Activated T-cell treated with anti-CD3 and anti-CD28 coated beads, Interleukin-2, amount 50 U/mL, for 72 hours (primary cell): ENCODE measurements around the gene CFAP299. TPM values are rescaled to one million over a fixed set of nuclear protein-coding genes. Genes with fewer than 3 reads are reported as not detected.

Experiments
- ATAC-seq, 2 donors: fragments of 150-1000 bp; cut with Tn5 transposase; replicated peaks in 1 of 2; 2 replicates each; pipeline ENCODE4 v1.10.0; 2021; ENCODE audit warnings: moderate library complexity in 2 of 2, mild to moderate bottlenecking in 1 of 2
- DNase-seq, 2 donors: peaks; one replicate each; pipeline ENCODE4 v3.0.0; 2021 to 2022; ENCODE audit warnings: mixed read lengths in 1 of 2
- H3K27ac Mint-ChIP-seq: one replicate; pipeline ENCODE4 v1.8.0; 2022; ENCODE audit warnings: mild to moderate bottlenecking, moderate library complexity, mixed read lengths
- H3K27me3 Mint-ChIP-seq: one replicate; pipeline ENCODE4 v1.8.0; 2022; ENCODE audit warnings: low read depth, mixed read lengths
- H3K36me3 Mint-ChIP-seq, 2 donors: one replicate each; pipeline ENCODE4 v1.8.0; 2022; ENCODE audit warnings: mixed read lengths in 2 of 2, mild to moderate bottlenecking in 1 of 2; ENCODE audit not compliant: insufficient read depth in 2 of 2
- H3K4me1 Mint-ChIP-seq: one replicate; pipeline ENCODE4 v1.8.0; 2022; ENCODE audit warnings: low read depth, mixed read lengths
- H3K4me3 Mint-ChIP-seq, 2 donors: one replicate each; pipeline ENCODE4 v1.8.0; 2022; ENCODE audit warnings: mild to moderate bottlenecking in 2 of 2, mixed read lengths in 2 of 2, moderate library complexity in 2 of 2
- H3K9me3 Mint-ChIP-seq, 2 donors: one replicate each; pipeline ENCODE4 v1.8.0; 2022; ENCODE audit warnings: mixed read lengths in 2 of 2
- total RNA-seq, 2 donors: library from RNA; stranded (reverse); gene quantifications; one replicate each; pipeline ENCODE4 v1.2.3, GENCODE V29; 2022

CFAP299 gene
- total RNA-seq, 2 donors from 2014 or later = not detected

GRCh38 chr4:80385397-80386280 lies 50.1 kb downstream of the CFAP299 start:
- H3K27ac Mint-ChIP-seq = no peak overlapping the region
- no peaks in the 10 kb centered on the region for H3K4me1 Mint-ChIP-seq
- H3K4me3 Mint-ChIP-seq = no peak overlapping the region
- DNase-seq (no peak), ATAC-seq (no peak)
- H3K9me3 Mint-ChIP-seq = peaks cover 3 to 8% of the 10 kb centered on the region in 2 donors
- peaks cover 0 to 2% of the 10 kb centered on the region in 2 donors for H3K36me3 Mint-ChIP-seq
- H3K27me3 Mint-ChIP-seq = no peaks in the 10 kb centered on the region

- no peak overlapping the region for H3K27ac Mint-ChIP-seq
Measured at GRCh38 chr4:80386281-80386886, 50.9 kb downstream of the CFAP299 start.

GRCh38 chr4:80387390-80388283 lies 52.1 kb downstream of the CFAP299 start:
- H3K4me1 Mint-ChIP-seq = no peaks in the 10 kb centered on the region
- no peak for DNase-seq
- H3K4me3 Mint-ChIP-seq = no peak overlapping the region
- no peak overlapping the region for H3K27ac Mint-ChIP-seq
- H3K9me3 Mint-ChIP-seq = peaks cover 0 to 1% of the 10 kb centered on the region in 2 donors
- no peak for ATAC-seq
- no peaks in the 10 kb centered on the region for H3K27me3 Mint-ChIP-seq
- no peaks in the 10 kb centered on the region for H3K36me3 Mint-ChIP-seq

More at GRCh38 chr4:80386281-80386886, 50.9 kb downstream of the CFAP299 start:
- H3K27me3 Mint-ChIP-seq = no peaks in the 10 kb centered on the region
- no peak overlapping the region for H3K4me3 Mint-ChIP-seq
- no peaks in the 10 kb centered on the region for H3K4me1 Mint-ChIP-seq
- peaks cover 0 to 2% of the 10 kb centered on the region in 2 donors for H3K36me3 Mint-ChIP-seq
- no peak for ATAC-seq
- DNase-seq = no peak
- peaks cover 0 to 5% of the 10 kb centered on the region in 2 donors for H3K9me3 Mint-ChIP-seq

- DNase-seq = no peak
- no peaks in the 10 kb centered on the region for H3K36me3 Mint-ChIP-seq
- H3K27me3 Mint-ChIP-seq = no peaks in the 10 kb centered on the region
- no peaks in the 10 kb centered on the region for H3K4me1 Mint-ChIP-seq
- H3K4me3 Mint-ChIP-seq = no peak overlapping the region
- no peak overlapping the region for H3K27ac Mint-ChIP-seq
- ATAC-seq = no peak
- H3K9me3 Mint-ChIP-seq = peaks cover 0 to 1% of the 10 kb centered on the region in 2 donors
Measured at GRCh38 chr4:80388284-80388607, 52.7 kb downstream of the CFAP299 start.

- H3K4me1 Mint-ChIP-seq = peaks cover 10% of the 10 kb centered on the region
- no peak for DNase-seq
- ATAC-seq = no peak
- H3K4me3 Mint-ChIP-seq = no peak overlapping the region
- no peak overlapping the region for H3K27ac Mint-ChIP-seq
- H3K9me3 Mint-ChIP-seq = peaks cover 1 to 2% of the 10 kb centered on the region in 2 donors
- peaks cover 1 to 3% of the 10 kb centered on the region in 2 donors for H3K36me3 Mint-ChIP-seq
- H3K27me3 Mint-ChIP-seq = no peaks in the 10 kb centered on the region
Measured at GRCh38 chr4:80390178-80390577, 54.6 kb downstream of the CFAP299 start.

GRCh38 chr4:80393246-80393969 lies 57.9 kb downstream of the CFAP299 start:
- H3K27me3 Mint-ChIP-seq = no peaks in the 10 kb centered on the region
- peaks cover 3% of the 10 kb centered on the region in 2 donors for H3K36me3 Mint-ChIP-seq
- peaks cover 10% of the 10 kb centered on the region for H3K4me1 Mint-ChIP-seq
- DNase-seq (peak; percentile 36 to 46), ATAC-seq (peak; percentile 99)
- no peak overlapping the region for H3K4me3 Mint-ChIP-seq
- peak overlapping the region; percentile 36 for H3K27ac Mint-ChIP-seq
- H3K9me3 Mint-ChIP-seq = peaks cover 1 to 5% of the 10 kb centered on the region in 2 donors

- no peak overlapping the region for H3K27ac Mint-ChIP-seq
- H3K4me3 Mint-ChIP-seq = no peak overlapping the region
- DNase-seq (no peak), ATAC-seq (no peak)
- peaks cover 3% of the 10 kb centered on the region in 2 donors for H3K36me3 Mint-ChIP-seq
- peaks cover 10% of the 10 kb centered on the region for H3K4me1 Mint-ChIP-seq
- H3K27me3 Mint-ChIP-seq = no peaks in the 10 kb centered on the region
- H3K9me3 Mint-ChIP-seq = peaks cover 1 to 5% of the 10 kb centered on the region in 2 donors
Measured at GRCh38 chr4:80393970-80394250, 58.4 kb downstream of the CFAP299 start.

- no peaks in the 10 kb centered on the region for H3K36me3 Mint-ChIP-seq
- H3K4me1 Mint-ChIP-seq = no peaks in the 10 kb centered on the region
- H3K9me3 Mint-ChIP-seq = peaks cover 3 to 5% of the 10 kb centered on the region in 2 donors
Measured at GRCh38 chr4:80407246-80407645, 71.7 kb downstream of the CFAP299 start.

GRCh38 chr4:80409809-80410208 lies 74.3 kb downstream of the CFAP299 start:
- no peak overlapping the region for H3K4me3 Mint-ChIP-seq
- no peaks in the 10 kb centered on the region for H3K36me3 Mint-ChIP-seq
- H3K9me3 Mint-ChIP-seq = peaks cover 0 to 2% of the 10 kb centered on the region in 2 donors
- ATAC-seq (no peak), DNase-seq (no peak)
- no peak overlapping the region for H3K27ac Mint-ChIP-seq
- no peaks in the 10 kb centered on the region for H3K4me1 Mint-ChIP-seq
- H3K27me3 Mint-ChIP-seq = no peaks in the 10 kb centered on the region

More at GRCh38 chr4:80407246-80407645, 71.7 kb downstream of the CFAP299 start:
- no peak for DNase-seq
- Mint-ChIP-seq H3K27me3 (no peaks in the 10 kb centered on the region), H3K4me3 (no peak overlapping the region), H3K27ac (no peak overlapping the region)
- ATAC-seq = no peak

- H3K27me3 Mint-ChIP-seq = no peaks in the 10 kb centered on the region
- DNase-seq (no peak), ATAC-seq (no peak)
- H3K9me3 Mint-ChIP-seq = peaks cover 0 to 1% of the 10 kb centered on the region in 2 donors
- H3K36me3 Mint-ChIP-seq = no peaks in the 10 kb centered on the region
- H3K4me3 Mint-ChIP-seq = no peak overlapping the region
- H3K4me1 Mint-ChIP-seq = no peaks in the 10 kb centered on the region
- no peak overlapping the region for H3K27ac Mint-ChIP-seq
Measured at GRCh38 chr4:80412322-80412721, 76.8 kb downstream of the CFAP299 start.

GRCh38 chr4:80413086-80413485 lies 77.6 kb downstream of the CFAP299 start:
- no peak overlapping the region for H3K27ac Mint-ChIP-seq
- no peak for ATAC-seq
- DNase-seq = no peak

GRCh38 chr4:80417019-80417418 lies 81.5 kb downstream of the CFAP299 start:
- ATAC-seq = no peak
- DNase-seq = no peak
- no peaks in the 10 kb centered on the region for H3K27me3 Mint-ChIP-seq
- H3K9me3 Mint-ChIP-seq = peaks cover 0 to 1% of the 10 kb centered on the region in 2 donors
- H3K27ac Mint-ChIP-seq = no peak overlapping the region
- no peak overlapping the region for H3K4me3 Mint-ChIP-seq
- peaks cover 6% of the 10 kb centered on the region for H3K4me1 Mint-ChIP-seq
- H3K36me3 Mint-ChIP-seq = no peaks in the 10 kb centered on the region

More at GRCh38 chr4:80413086-80413485, 77.6 kb downstream of the CFAP299 start:
- Mint-ChIP-seq H3K36me3 (no peaks in the 10 kb centered on the region), H3K9me3 (no peaks in the 10 kb centered on the region), H3K4me3 (no peak overlapping the region), H3K4me1 (no peaks in the 10 kb centered on the region), H3K27me3 (no peaks in the 10 kb centered on the region)
